ENCODE results near the gene SIRPA.

GRCh38 chr20:1931830-1932229, 36.6 kb downstream of the SIRPA start:
- TF ChIP-seq, protein P1, sequence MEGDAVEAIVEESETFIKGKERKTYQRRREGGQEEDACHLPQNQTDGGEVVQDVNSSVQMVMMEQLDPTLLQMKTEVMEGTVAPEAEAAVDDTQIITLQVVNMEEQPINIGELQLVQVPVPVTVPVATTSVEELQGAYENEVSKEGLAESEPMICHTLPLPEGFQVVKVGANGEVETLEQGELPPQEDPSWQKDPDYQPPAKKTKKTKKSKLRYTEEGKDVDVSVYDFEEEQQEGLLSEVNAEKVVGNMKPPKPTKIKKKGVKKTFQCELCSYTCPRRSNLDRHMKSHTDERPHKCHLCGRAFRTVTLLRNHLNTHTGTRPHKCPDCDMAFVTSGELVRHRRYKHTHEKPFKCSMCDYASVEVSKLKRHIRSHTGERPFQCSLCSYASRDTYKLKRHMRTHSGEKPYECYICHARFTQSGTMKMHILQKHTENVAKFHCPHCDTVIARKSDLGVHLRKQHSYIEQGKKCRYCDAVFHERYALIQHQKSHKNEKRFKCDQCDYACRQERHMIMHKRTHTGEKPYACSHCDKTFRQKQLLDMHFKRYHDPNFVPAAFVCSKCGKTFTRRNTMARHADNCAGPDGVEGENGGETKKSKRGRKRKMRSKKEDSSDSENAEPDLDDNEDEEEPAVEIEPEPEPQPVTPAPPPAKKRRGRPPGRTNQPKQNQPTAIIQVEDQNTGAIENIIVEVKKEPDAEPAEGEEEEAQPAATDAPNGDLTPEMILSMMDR (IDR thresholded peaks at IDR 0.05; ENCODE audit: insufficient read depth, low read depth, low read length): no peak
- TF ChIP-seq EZH2 (IDR thresholded peaks at IDR 0.05; ENCODE audit: insufficient read depth, low read length): no peak
